OCI-M1 (cell line): ENCODE results near the gene DDX1.
"Not testable (repeated sequence)": the region's sequence is repeated elsewhere in the genome, so short reads cannot be mapped to it uniquely, and the experiment has no call there.

Experiments
- DNase-seq: peaks from one replicate; lab custom pipeline; 2025; lab: John Stamatoyannopoulos, UW

DDX1 gene

GRCh38 chr2:15616850-15617777 is 25.4 kb downstream of the DDX1 start:
- DNase-seq, result no peak

DNA sequence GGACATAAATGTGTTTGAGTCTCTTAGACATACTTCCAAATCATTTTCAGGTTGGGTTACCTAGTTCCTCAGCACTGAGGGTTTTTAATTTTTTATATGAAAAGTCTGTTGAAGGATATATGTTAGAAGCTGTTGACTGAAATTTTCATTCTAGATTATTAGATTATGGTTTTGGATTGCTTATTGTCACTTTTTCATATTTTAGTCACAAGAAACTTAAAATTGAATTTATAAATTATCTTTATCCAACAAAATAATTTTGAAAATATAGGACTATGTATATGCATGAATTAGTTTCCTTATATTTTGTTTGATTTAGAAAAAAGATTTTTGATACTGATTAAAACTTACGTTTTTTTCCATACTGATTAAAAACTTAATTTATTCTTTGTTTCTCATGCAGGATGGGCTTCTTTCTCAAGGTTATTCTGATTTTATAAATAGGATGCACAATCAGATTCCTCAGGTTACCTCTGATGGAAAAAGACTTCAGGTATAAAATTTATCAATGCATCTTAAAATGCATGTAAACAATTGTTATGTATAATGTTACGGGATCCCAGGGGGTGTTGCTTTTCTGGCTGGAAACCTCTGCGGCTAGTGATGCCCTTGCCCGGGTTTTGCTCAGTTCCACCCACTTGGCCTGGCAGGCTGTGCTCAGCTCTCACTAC is 26.2 kb downstream of the DDX1 start:
- DNase-seq, result no peak

- DNase-seq, result no peak
Observed at GRCh38 chr2:15618449-15618855, 26.8 kb downstream of the DDX1 start.

DNA sequence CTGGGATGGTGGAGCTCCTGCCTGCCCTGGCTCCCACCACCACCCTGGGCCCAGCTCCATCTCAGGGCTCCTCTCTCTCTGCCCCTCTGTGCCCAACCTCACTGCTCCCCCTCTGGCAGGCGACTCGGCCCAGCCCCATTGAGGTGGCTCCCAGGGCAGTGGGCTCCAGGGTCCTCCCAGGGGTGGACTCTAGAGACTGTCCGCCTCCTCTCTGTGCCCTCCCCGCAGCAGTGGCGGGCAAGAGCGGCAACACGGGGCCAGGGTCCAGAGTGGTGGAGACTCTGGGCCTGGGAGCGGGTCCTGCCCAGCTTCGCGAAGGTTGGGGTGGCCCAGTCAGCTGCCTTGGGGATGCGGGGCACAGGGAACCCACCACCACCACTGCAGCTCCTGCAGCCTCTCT is 27.4 kb downstream of the DDX1 start:
- DNase-seq, result no peak

GRCh38 chr2:15619510-15619909 is 27.8 kb downstream of the DDX1 start:
- DNase-seq, result no peak

GRCh38 chr2:15619938-15620337 is 28.3 kb downstream of the DDX1 start:
- DNase-seq, result no peak

DNA sequence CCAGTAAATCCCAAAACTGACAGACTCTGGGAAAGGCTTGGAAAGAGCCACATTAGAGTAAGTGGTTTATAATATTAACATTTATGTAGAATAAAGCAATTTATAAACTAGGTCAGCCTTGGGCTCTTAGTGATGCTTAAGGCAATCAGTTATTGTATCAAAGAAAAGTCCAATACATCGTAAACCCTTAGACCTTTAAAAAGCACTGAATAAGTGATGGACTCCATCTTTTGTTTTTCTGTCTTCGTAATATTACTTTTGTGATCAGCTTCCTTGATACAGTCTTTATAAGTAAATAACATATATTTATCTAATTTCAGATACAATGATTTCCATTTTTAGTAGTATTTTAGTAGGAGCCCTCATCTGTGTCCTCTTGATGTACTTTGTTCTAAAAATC is 28.7 kb downstream of the DDX1 start:
- no peak for DNase-seq

DNA sequence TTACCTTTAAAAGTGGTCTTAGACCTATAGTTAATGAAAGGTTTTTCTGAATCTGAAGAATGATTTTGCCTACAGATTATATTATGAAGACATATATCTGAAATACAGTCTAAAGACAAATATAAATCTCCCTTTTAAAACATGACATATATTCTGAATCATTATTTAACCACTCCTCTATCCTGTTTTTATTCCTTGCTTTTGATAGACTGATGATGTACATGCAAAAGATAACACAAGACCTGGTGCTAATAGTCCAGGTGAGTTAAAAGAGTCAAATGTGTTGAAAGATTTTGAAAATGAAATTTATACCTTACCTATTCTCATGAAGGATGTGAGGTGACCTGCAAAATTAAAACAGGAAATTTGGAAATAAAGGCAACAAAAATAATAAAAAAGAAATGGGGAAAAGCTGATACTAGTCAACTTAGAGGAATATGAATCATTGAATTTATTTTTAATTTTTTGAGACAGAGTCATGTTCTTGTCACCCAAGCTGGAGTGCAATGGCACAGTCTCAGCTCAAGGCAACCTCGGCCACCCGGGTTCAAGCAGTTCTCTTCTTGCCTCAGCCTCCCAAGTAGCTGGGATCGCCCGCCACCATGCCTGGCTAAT is 29.3 kb downstream of the DDX1 start:
- DNase-seq, result no peak

GRCh38 chr2:15621472-15621870 is 29.8 kb downstream of the DDX1 start:
- DNase-seq, result not testable (repeated sequence)

DNA sequence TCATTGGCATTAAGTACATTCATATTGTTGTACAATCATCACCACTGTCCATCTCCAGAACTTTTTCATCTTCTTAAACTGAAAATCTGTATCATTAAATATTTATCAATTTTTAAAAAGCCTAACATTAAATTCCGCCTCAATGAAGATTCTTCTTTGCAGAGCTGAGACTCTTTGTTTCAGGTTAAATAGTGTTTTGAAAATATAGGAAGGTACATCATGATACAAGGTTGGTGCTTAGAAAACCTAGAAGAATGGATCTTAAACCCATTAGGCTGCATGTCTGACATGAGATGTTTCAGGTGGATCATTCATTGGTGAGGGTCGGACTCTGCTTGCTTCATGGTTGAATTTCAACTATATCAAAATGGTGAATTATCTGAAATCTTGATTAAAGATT is 30.5 kb downstream of the DDX1 start:
- no peak for DNase-seq

GRCh38 chr2:15622614-15623480 is 31.2 kb downstream of the DDX1 start:
- DNase-seq, result no peak

GRCh38 chr2:15623481-15623796 is 31.8 kb downstream of the DDX1 start:
- DNase-seq, result no peak

DNA sequence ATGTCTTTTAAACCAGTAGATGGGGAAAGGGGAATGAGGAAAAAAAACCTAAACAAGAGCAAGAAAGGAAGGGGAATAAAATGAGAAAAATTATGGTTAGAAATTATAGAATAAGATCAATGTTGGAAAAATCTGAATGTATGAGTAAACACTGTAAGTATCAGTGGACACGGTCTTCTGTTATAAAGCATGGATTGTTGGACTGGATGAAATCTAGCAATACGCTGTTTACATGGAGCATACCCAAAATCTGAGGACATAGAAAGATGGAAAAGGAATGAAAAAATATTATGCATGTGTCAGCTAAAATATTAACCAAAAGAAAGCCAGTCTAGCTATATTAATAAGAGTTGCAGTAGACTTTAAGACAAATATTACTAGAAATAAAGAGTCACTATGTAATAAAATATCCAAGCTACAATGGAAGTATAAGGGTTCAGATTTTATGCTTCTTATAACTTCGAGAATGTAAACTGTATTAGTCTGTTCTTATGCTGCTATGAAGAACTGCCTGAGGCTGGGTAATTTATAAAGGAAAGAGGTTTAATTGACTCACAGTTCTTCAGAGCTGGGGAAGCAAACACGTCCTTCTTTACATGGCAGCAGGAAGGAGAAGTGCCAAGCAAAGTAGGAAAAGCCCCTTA is 32.4 kb downstream of the DDX1 start:
- DNase-seq, result no peak

DNA sequence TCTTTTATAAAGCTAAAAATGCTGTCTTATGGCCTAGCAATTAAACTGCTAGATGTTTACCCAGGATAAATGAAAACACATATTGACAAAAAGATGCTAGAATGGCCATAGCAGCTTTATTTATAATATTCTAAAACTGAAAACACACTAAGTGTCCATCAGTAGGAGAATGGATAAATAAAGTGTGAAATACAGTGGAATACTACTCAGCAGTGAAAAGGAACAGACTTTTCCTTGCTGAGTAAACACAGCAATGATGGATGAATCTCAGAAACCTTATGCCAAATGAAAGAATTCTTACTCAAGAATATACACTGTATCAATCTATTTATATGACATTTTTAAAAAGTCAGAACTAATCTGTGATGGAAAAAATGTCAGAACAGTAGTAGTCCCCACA is 33.2 kb downstream of the DDX1 start:
- DNase-seq, result no peak

GRCh38 chr2:15625344-15626036 is 33.8 kb downstream of the DDX1 start:
- no peak for DNase-seq

DNA sequence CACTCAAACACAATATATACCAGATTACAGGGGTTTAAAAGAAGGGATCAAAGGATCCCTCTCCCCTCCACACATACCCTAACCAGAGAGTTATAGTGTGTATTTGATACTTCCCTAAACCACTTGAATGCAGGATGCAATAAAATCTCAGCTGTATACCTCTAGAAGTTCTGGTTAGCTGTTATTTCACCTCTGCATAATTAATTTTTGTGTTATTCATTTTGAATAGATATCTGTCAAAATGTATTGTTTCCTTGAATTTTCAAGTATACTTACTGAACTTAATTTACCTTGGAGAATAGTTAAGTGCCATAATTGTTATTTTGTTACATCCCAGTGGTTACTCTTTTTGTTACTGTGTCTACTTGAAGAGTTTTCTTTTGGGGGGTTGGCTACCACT is 34.5 kb downstream of the DDX1 start:
- no peak for DNase-seq

GRCh38 chr2:15626967-15627366 is 35.3 kb downstream of the DDX1 start:
- DNase-seq, result no peak

DNA sequence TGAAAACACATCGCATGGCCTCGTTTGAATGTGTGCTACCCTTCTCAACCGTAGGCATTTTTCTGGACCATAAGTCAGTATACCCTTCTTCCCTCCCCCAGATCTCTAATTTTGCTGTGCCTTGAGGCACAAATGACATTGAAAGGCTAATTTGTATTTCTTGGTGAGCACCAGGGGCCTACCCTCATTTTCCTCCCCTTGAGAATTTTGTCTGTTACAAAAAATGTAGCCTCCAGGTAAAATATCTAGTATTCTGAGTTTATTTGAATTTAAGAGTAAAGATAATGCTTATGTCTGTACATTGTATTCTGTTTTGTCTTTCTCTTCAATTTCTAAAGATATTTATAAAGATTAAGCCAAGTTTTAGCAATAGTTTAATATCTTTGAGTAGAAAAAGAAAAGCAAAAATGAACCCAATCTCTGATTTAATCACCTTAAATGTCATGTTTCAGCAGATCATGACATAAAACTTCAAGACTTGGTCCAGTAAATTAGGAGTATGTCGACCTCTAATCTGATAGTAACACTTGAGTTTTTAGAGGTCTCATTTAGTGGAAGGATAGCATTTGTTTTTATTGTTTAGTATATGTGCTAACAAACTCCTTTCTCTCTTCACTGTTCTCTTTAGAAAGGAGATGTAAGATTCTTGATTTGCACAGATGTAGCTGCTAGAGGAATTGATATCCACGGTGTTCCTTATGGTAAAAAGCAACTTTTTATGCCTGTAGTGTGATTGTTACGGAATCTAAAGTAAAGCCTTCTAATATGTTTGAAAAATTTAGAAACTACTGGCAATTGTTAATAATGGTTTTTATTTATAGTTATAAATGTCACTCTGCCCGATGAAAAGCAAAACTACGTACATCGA is 36.4 kb downstream of the DDX1 start:
- no peak for DNase-seq

GRCh38 chr2:15628899-15629855 is 37.5 kb downstream of the DDX1 start:
- no peak for DNase-seq
